Activated CD8-positive, alpha-beta memory T cell treated with anti-CD3 and anti-CD28 coated beads for 1 hour (primary cell): ENCODE data around the gene CTNND2.

Experiments
- DNase-seq, 2 donors: peaks; one replicate each; pipeline ENCODE4 v3.0.0-alpha.2; 2020; ENCODE audit warnings: low read depth in 1 of 2; ENCODE audit errors: extremely low read depth in 1 of 2

Gene CTNND2

DNA sequence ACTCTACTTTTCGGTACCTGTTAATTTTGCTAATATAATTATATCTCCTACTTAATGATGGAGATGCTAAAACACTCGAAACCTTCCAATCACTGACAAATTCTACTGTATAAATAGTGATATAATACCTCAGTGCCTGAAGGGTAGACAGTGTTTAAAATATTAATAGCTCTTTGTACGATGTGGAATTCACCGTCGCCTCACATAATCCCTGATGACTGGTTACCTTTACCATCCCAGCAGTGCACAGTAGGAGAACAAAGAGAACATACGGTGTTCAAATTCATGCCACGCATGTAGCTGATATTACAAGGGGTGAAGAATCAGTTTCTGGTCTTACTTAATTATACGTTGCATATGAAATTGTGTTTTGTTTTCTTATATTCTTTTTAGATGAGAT, 506.7 kb downstream of the CTNND2 start:
- no peak for DNase-seq

- no peak for DNase-seq
Observed at GRCh38 chr5:11396917-11397316, 507.3 kb downstream of the CTNND2 start.

DNA sequence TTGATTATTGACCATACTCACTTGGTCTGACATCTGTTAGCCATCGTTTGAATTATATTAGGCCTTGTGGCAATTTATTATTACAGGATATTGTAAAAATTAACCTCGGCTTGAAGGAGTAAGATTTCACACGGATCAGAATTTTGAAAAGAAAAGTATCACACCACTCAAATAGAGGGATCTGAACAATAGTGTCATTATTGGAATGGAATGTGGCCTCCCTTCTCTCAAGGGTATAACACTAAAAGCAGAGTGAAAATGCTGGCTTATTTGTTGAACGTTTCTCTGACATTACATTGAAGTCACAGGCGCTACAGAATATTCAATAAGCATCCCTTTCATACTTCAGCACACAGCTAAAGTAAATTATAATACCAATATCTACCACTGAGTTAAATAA, 509.3 kb downstream of the CTNND2 start:
- DNase-seq, result no peak

DNA sequence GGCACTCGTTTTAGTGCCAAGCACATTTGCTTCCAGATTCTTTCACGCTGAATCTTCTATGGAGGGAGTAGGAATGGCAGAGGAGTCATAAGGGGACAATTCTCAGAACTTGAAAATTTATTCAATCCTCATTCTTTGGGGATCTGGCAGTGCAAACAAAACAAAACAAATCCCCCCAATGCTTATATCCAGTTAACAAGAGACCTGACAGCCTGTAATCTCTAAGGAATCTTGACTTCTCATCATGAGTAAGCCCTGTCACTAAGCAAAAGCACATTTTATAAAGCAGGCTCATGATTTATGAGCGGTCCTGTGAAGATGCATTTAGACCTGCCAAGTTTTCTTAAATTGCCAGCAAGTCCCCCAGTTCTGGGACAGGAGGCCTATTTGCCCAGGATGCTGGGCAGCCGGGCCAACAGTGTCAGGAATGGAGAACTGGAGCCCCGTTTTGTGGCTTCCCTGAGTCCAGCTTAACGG, 513.9 kb downstream of the CTNND2 start:
- no peak for DNase-seq

DNA sequence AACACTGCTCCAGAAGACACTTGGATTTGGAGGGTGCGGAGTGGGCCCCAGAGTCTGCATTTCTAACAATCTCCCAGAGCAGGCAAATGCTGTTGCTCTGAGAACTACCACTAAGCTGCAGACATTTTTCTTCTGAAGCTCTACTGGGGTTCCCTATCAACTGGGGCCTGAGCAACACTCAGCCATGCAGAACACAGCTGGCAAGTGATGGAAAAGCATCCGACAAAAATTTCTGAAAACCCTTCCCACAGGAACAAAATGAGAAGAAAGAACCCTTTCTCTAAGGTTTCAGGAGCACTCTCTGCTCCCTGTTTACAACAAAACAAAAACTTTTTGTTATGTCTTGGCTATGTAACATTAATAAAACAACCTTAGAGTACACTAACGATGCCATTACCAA, 516.9 kb downstream of the CTNND2 start:
- DNase-seq, result no peak

DNA sequence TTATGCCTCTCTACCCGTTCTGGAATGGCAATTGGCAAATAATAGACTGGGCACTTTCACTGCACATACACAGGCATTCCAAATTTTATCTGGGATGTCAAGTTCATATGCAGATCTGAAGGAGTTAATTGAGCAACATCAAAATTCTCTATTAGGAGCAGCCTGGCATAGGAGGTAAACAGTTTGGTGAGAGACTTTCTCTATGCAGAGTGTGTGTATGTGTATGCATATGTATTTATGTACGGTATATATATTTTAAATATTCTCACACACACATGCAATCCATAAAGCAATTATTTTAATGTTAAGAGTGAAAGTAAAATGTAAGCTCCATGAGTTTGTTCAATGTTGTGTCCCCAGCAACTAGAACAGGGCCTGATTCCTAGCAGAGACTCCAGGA, 517.8 kb downstream of the CTNND2 start:
- no peak for DNase-seq

DNA sequence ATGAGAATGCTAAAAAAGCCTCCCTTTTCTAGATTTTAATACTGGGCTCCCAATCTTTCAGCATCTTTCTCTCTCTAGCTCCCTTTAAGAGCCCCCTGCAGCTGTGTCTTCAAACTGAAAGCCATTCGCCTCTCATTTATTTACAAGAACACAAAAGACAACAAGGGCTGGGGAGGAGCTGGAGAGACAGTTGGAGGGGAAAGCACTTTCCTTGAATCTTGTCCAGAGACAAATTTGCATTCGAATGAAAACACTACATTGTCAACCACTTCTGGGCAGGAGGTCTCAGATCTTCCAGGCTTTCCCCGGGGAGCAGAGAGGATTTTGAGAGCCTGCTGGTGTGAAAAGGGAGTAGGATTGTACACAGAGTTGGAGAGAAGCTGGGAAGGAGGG, 518.3 kb downstream of the CTNND2 start:
- no peak for DNase-seq

- no peak for DNase-seq
Observed at GRCh38 chr5:11385251-11385900, 518.9 kb downstream of the CTNND2 start.

GRCh38 chr5:11384441-11385250, 519.6 kb downstream of the CTNND2 start:
- DNase-seq, result no peak

GRCh38 chr5:11383506-11384095, 520.6 kb downstream of the CTNND2 start:
- DNase-seq, result no peak

DNA sequence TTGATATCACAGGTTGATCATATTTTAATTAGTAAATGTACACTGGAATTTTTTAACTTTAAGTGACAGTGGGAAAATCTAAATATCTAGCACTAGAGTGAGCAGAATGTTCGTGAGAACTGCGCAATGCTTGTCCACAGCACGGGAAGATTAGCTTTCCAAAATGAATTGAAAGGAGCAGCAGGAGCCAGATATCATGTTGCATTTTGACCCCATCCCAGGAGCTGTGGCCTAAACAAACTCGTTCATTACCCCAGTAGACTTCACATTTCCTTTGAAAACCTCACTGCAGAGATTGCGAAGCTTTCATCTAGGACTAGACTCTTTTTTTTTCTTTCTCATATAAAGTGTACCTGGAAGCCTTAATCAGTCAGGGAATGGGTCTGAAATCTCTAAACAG, 525.8 kb downstream of the CTNND2 start:
- no peak for DNase-seq

GRCh38 chr5:11377896-11378295, 526.4 kb downstream of the CTNND2 start:
- DNase-seq, result no peak

- DNase-seq, result no peak
Observed at GRCh38 chr5:11372191-11372590, 532.1 kb downstream of the CTNND2 start.

DNA sequence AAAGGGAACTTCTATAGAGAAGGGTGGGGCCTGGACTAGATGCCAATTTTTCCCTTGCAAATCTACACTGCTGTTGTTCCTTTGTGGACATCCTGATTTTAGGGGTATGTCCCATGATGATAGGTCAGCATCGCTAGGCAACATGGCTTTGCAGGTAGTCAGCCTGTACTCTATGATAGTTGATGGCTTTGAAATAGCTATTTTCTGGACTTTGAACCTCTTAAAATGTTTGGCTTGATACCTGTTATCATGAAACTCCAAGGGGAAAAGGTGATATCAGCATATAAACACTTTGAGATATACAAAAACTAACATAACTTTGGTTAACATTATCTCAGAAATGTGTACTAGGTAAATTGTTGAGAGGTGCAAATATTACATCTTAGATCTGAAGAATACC, 533.2 kb downstream of the CTNND2 start:
- DNase-seq, result no peak

- DNase-seq, result no peak
Observed at GRCh38 chr5:11364531-11364930, 539.7 kb downstream of the CTNND2 start.

- DNase-seq, result no peak
Observed at GRCh38 chr5:11363631-11364178, 540.5 kb downstream of the CTNND2 start.

DNA sequence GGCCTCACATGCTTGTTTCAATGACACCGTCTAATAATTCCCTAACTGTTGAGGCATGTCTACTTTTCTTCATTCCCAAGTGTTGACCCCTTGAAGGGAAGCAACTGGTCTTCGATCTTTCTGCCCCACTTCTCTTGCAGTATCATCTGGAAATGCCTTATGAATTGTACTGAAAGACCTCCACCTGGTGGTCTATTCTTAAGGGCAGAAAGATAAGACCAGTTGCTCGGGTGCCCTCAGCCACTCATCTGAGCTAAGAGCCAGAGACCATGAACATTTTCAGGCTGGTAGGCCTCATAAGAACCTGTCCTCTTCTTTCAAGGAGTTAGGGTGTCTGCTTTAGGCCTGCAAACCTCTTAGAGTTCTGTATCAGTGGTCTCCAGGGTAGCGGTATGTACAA, 542.5 kb downstream of the CTNND2 start:
- no peak for DNase-seq

GRCh38 chr5:11357928-11358327, 546.3 kb downstream of the CTNND2 start:
- no peak for DNase-seq

- DNase-seq, result no peak
Observed at GRCh38 chr5:11355491-11355890, 548.8 kb downstream of the CTNND2 start.

DNA sequence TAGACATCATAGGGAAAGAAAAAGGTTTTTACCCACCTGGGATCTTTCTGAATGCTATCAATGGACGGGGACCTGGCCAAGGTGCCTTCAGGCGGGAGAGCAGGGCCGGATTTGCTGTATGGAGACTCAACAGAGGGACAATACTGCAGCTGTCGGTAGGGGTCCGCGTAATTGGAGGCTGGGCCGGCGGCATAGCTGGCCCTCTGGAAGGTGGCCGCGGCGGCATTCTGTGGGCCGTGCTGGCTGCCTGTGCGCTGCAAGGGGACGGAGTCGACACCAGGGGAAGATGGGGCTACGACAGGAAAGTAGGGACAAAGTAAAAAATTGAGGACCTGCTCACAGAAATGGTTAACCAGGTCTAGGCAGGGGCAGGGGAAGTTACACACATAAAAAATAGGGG, 557.9 kb downstream of the CTNND2 start:
- no peak for DNase-seq

DNA sequence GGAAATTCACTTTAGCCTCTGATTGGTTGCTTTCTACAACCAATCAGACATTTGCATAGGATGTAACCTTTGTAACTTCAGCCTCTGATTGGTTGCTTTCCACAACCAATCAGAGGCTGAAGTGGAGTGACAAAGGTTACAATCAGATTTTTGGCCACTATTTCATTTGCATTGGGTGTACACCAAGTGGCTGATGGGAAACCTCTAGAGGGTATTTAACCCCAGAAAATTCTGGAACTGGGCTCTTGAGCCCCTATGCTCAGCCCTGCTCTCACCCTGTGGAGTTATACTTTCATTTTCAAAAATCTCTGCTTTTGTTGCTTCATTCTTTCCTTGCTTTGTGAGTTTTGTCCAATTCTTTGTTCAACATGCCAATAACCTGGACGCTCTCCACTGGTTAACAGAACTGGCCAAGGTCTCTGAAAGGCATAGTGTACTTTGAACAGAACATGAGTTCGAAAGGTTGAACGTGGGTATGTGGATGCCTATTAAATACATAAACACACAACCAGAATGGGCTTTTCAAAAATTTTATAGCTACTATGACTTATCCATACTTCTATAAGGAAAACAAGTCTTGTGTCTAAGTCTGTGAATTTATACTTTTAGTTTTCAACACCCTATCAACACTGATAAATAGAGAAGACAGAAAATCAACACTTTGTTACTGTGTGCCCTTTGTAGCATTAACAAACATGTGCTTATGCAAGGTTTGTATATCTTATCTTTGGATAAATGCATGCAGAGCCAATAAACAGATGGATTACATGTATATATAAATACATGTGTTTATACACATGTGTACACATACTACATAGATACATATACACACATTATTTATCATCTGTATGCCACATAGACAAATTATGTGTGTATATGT, 568.1 kb downstream of the CTNND2 start:
- DNase-seq, result no peak
